ENCODE data around the gene COBL. TPM values are rescaled to one million over a fixed set of nuclear protein-coding genes. Genes with fewer than 3 reads are reported as not detected.

Gene COBL
- total and polyA plus RNA-seq, 9 of the 15 experiments (the other 6 are each of a cell fraction or from before 2014, with no cell fraction given), result 0.01 to 2.4 (median 0.09) TPM; not detected in 3

- POLR2A ChIA-PET, result no interaction called here
- TF ChIP-seq ZNF175 (CRISPR knock-in tag; IDR thresholded peaks at IDR 0.05; ENCODE audit: low read depth), result no peak
- no peak for TF ChIP-seq U2AF1 (optimal IDR thresholded peaks at IDR 0.05; ENCODE audit: low read depth, low read length)
- no peak for TF ChIP-seq RNF219 (CRISPR knock-in tag; IDR thresholded peaks at IDR 0.05)
- TF ChIP-seq RBM25 (IDR thresholded peaks at IDR 0.05; ENCODE audit: low read depth, low read length, severe bottlenecking), result no peak
- no peak for TF ChIP-seq AFF1 (IDR thresholded peaks at IDR 0.05; ENCODE audit: low read depth in 1 of 2, partially characterized antibody in 2 of 2)
- no peak for TF ChIP-seq ZNF57 (CRISPR knock-in tag; IDR thresholded peaks at IDR 0.05)
- no peak for TF ChIP-seq HBP1 (CRISPR knock-in tag; IDR thresholded peaks at IDR 0.05)
- TF ChIP-seq MAZ (CRISPR knock-in tag; conservative IDR thresholded peaks at IDR 0.05 in 1 of 2, IDR thresholded peaks at IDR 0.05 in 1 of 2), result no peak
- TF ChIP-seq ZNF197 (CRISPR knock-in tag; IDR thresholded peaks at IDR 0.05; ENCODE audit: low read depth), result no peak
- no peak for TF ChIP-seq IFI16 (CRISPR knock-in tag; IDR thresholded peaks at IDR 0.05)
- TF ChIP-seq MTF1 (CRISPR knock-in tag; IDR thresholded peaks at IDR 0.05; ENCODE audit: borderline replicate concordance), result no peak
- TF ChIP-seq ID3 (CRISPR knock-in tag; IDR thresholded peaks at IDR 0.05), result no peak
- TF ChIP-seq ID3 (tag; IDR thresholded peaks at IDR 0.05), result no peak
- TF ChIP-seq ZNF165 (CRISPR knock-in tag; IDR thresholded peaks at IDR 0.05; ENCODE audit: borderline replicate concordance), result no peak
- TF ChIP-seq BRCA1 (IDR thresholded peaks at IDR 0.05), result no peak
- TF ChIP-seq BRCA1 (CRISPR knock-in tag; IDR thresholded peaks at IDR 0.05), result no peak
These were observed 328.1 kb downstream of the COBL start for GRCh38 chr7:50988465-50988864.

More at GRCh38 chr7:50988465-50988864, 328.1 kb downstream of the COBL start:
- H3K4me2 ChIP-seq (ENCODE audit: insufficient read depth, low read length), result no peak overlapping the region
- no peak overlapping the region for H3K9ac ChIP-seq (ENCODE audit: insufficient read depth in 1 of 2, low read depth in 2 of 2, low read length in 2 of 2)
- H3K4me3 ChIP-seq, result no peak overlapping the region
- H3K4me1 ChIP-seq (replicated peaks in 1 of 2; ENCODE audit: control insufficient read depth in 2 of 2, insufficient read depth in 2 of 2, low read length in 2 of 2), result no peaks in the 10 kb centered on the region
- DNase-seq (ENCODE audit: extremely low read depth in 1 of 4, low spot score in 3 of 4) (no peak), FAIRE-seq (no peak), ATAC-seq (no peak)
- CTCF ChIA-PET (ENCODE audit: low intra/inter-chr PET ratio), result no interaction called here
- no peak overlapping the region for H3K27ac ChIP-seq (ENCODE audit: extremely low read depth, low read depth, low read length)
- H3K9me1 ChIP-seq (ENCODE audit: control insufficient read depth, insufficient read depth, low read length), result no peaks in the 10 kb centered on the region
- no peaks in the 10 kb centered on the region for H4K20me1 ChIP-seq (replicated peaks; ENCODE audit: control insufficient read depth, insufficient read depth, low read length)
- intact Hi-C loops (cut with micrococcal nuclease) (no loop called here), in situ Hi-C loops (cut with MboI) (no loop called here)
- BruUV-seq (replicated peaks), result no TSS peak
- no peaks in the 10 kb centered on the region for H3K9me3 ChIP-seq (replicated peaks; ENCODE audit: control insufficient read depth, insufficient read depth, low read depth, low read length)
- H3K36me3 ChIP-seq (ENCODE audit: control insufficient read depth, insufficient read depth, low read length), result no peaks in the 10 kb centered on the region
- H3K79me2 ChIP-seq (ENCODE audit: control insufficient read depth, insufficient read depth, low read length), result no peaks in the 10 kb centered on the region
- WGBS (ENCODE audit: insufficient coverage, low coverage, missing lambda C conversion rate), result 0% methylated on average over 6 of the region's 6 CpGs
- peaks cover 0 to 3% of the 10 kb centered on the region in 2 experiments; a peak in 1 of 5 replicates for H3K27me3 ChIP-seq (ENCODE audit: control insufficient read depth in 2 of 2, insufficient read depth in 2 of 2, low read length in 2 of 2)
- no peak overlapping the region for H2AFZ ChIP-seq (ENCODE audit: low read depth, low read length)
